MCF 10A (cell line): ENCODE results near the gene LDAF1. TPM values are rescaled to one million over a fixed set of nuclear protein-coding genes. Genes with fewer than 3 reads are reported as not detected.
A peak's percentile ranks its signal among the peaks of the same experiment; 100 is the strongest.

Source experiments
- BruUV-seq: library from RNA; stranded (reverse); fragments of 400-500 nt; replicated peaks from 2 replicates; lab custom pipeline; 2021; lab: Mats Ljungman, UMichigan
- CTCF ChIA-PET: fragments of 300-600 bp; sonication (Branson Sonifier 250); formaldehyde crosslinking; extraction: SDS; loops from one replicate; lab custom pipeline; 2021; ENCODE audit warnings: antibody characterized with exemption, inconsistent platforms; lab: Yijun Ruan, JAX
- POLR2A ChIA-PET: fragments of 300-600, 350-650 bp; sonication (Branson Sonifier 250); formaldehyde crosslinking; extraction: SDS; loops from one replicate; lab custom pipeline; 2020; ENCODE audit warnings: antibody characterized with exemption, inconsistent platforms; lab: Yijun Ruan, JAX
- DNase-seq: peaks from one replicate; pipeline ENCODE4 v3.0.0-alpha.2; 2018; ENCODE audit not compliant: unreplicated experiment
- H3K27ac Mint-ChIP-seq: one replicate; pipeline ENCODE4 v1.8.0; 2022; ENCODE audit warnings: mild to moderate bottlenecking, low read depth, mixed read lengths; ENCODE audit not compliant: unreplicated experiment
- H3K27me3 Mint-ChIP-seq: one replicate; pipeline ENCODE4 v1.8.0; 2022; ENCODE audit warnings: mixed read lengths; ENCODE audit not compliant: insufficient read depth, unreplicated experiment
- H3K36me3 Mint-ChIP-seq: one replicate; pipeline ENCODE4 v1.8.0; 2022; ENCODE audit warnings: mild to moderate bottlenecking, moderate library complexity, mixed read lengths; ENCODE audit not compliant: insufficient read depth, unreplicated experiment
- H3K4me1 Mint-ChIP-seq: one replicate; pipeline ENCODE4 v1.8.0; 2022; ENCODE audit warnings: mixed read lengths; ENCODE audit not compliant: insufficient read depth, unreplicated experiment
- H3K4me3 Mint-ChIP-seq: one replicate; pipeline ENCODE4 v1.8.0; 2022; ENCODE audit warnings: mild to moderate bottlenecking, moderate library complexity, mixed read lengths; ENCODE audit not compliant: unreplicated experiment
- H3K9me3 Mint-ChIP-seq: one replicate; pipeline ENCODE4 v1.8.0; 2022; ENCODE audit warnings: mixed read lengths; ENCODE audit not compliant: unreplicated experiment
- intact Hi-C: fragments of 100-400 bp; cut with micrococcal nuclease; formaldehyde crosslinking; loops from 2 replicates; pipeline ENCODE4 v1.14.1; 2022
- total RNA-seq: library from RNA; stranded (reverse); gene quantifications from 2 replicates; pipeline ENCODE4 v1.2.3, GENCODE V29; 2022
- TF ChIP-seq, protein P1 (sequence below): fragments of 200-600 bp; IDR thresholded peaks from one replicate; pipeline ENCODE4 v1.8.0; 2022; ENCODE audit warnings: antibody characterized with exemption, mild to moderate bottlenecking; ENCODE audit not compliant: unreplicated experiment

The LDAF1 gene
- total RNA-seq, 1 experiment from 2014 or later, result 30.1 TPM

DNA sequence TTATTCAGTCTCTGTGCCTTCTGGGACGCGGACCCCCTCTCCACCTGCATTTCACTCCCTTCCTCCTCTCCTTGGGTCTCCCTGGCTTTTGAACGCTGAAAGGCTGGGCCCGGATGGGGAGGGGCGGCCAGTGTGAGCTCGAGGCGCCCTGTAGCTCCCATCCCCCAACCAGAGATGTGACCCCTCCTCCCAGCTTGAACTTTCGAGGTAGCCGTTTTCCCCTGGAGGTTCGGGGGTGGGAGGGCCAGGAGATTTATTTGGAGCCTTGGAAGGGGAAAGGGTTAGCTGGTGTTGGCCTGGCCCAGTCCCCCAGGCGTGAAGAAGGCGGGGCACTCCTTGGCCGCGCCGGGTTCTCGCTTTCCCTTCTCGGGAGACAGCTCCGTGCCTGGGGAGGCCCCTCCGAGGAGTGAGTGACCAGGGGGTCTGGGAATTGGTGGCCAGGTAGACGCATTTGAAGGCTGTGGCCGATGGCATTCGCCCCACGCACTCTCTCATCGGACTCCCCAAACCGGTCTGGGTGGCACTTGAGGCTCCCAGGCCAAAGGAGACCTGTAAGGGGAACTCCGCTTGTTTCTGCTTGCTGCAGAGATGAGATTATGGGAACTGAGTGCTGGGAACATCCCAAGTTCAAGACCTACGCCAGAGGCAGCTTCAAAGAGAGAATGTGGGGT lies 942 bp downstream of the LDAF1 start:
- ChIA-PET CTCF (interaction anchor here (0.6 to 7.3 kb wide), 11 partner anchors 18 to 421 kb away, joined by 3 to 96 read pairs (median 3); partner anchors contain the start of genes ERI2 and REXO5), POLR2A (interaction anchor here (0.5 to 5.8 kb wide), 12 partner anchors 8 to 640 kb away, joined by 3 to 115 read pairs (median 6); partner anchors contain the start of genes DNAH3 and LYRM1)
- TSS peak; percentile 36 for BruUV-seq
- Mint-ChIP-seq H3K27ac (peak overlapping the region; percentile 95), H3K4me1 (peaks cover 15% of the 10 kb centered on the region), H3K4me3 (peak overlapping the region; percentile 97), H3K27me3 (no peaks in the 10 kb centered on the region), H3K36me3 (peaks cover 32% of the 10 kb centered on the region), H3K9me3 (no peaks in the 10 kb centered on the region)
- peak; percentile 27 for DNase-seq
- intact Hi-C loops, result loop anchor here (2.0 to 5.0 kb wide), 4 partner anchors 309 to 1163 kb away; partner anchors contain the start of genes ERI2 and REXO5
- TF ChIP-seq, protein P1, sequence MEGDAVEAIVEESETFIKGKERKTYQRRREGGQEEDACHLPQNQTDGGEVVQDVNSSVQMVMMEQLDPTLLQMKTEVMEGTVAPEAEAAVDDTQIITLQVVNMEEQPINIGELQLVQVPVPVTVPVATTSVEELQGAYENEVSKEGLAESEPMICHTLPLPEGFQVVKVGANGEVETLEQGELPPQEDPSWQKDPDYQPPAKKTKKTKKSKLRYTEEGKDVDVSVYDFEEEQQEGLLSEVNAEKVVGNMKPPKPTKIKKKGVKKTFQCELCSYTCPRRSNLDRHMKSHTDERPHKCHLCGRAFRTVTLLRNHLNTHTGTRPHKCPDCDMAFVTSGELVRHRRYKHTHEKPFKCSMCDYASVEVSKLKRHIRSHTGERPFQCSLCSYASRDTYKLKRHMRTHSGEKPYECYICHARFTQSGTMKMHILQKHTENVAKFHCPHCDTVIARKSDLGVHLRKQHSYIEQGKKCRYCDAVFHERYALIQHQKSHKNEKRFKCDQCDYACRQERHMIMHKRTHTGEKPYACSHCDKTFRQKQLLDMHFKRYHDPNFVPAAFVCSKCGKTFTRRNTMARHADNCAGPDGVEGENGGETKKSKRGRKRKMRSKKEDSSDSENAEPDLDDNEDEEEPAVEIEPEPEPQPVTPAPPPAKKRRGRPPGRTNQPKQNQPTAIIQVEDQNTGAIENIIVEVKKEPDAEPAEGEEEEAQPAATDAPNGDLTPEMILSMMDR, result no peak

DNA sequence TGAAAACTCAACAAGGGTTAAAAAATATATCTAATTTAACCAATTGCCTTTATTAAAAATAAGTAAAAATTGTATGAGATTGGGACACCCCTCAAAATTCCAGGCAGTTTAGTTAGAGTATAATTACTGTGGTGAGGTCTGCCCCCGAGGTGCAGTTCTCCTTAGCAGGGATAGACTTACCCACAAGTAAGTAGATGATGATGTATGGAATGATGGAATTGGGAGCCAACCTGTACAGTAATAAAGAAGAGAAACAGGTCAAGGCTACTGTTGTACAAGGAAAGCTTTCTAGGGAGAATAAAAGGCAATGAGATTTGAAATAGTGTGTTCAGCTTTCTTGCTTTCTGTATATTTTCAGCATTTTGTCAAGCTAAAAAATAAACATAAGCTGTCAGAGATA lies 1.8 kb downstream of the LDAF1 start:
- Mint-ChIP-seq H3K36me3 (peaks cover 41% of the 10 kb centered on the region), H3K9me3 (no peaks in the 10 kb centered on the region), H3K4me3 (peak overlapping the region; percentile 97), H3K27me3 (no peaks in the 10 kb centered on the region), H3K27ac (no peak overlapping the region), H3K4me1 (peaks cover 15% of the 10 kb centered on the region)
- no peak for DNase-seq
- intact Hi-C loops, result no loop called here
- CTCF ChIA-PET, result interaction anchor here (6.5 to 7.3 kb wide), 3 partner anchors 28 to 310 kb away, joined by 62 to 96 read pairs (median 67); no protein-coding TSS in a partner anchor
- POLR2A ChIA-PET, result interaction anchor here (0.6 to 5.8 kb wide), 5 partner anchors 10 to 310 kb away, joined by 3 to 115 read pairs (median 13); partner anchors contain the start of gene DNAH3
- TF ChIP-seq, protein P1, result no peak
- no TSS peak for BruUV-seq

DNA sequence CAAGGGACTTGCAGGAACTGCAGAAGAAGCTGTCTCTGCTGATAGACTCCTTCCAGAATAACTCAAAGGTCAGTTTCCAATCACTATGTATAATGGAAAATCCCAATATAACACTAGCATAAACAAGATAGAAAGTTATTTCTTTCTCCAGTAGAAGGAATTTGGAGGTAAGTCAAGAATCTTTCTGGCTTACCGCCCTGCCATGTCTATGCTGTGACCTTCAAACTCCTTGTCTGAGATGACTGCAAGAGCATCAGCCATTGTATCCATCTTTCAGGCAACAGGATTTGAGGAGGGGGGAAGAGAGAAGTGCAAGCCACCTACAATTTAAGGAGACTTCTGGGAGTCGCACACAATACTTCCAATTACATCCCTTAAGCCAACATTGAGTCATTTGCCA lies 2.7 kb downstream of the LDAF1 start:
- intact Hi-C loops, result no loop called here
- Mint-ChIP-seq H3K9me3 (no peaks in the 10 kb centered on the region), H3K4me1 (peaks cover 15% of the 10 kb centered on the region), H3K27ac (no peak overlapping the region), H3K4me3 (no peak overlapping the region), H3K27me3 (no peaks in the 10 kb centered on the region), H3K36me3 (peaks cover 46% of the 10 kb centered on the region)
- ChIA-PET POLR2A (interaction anchor here (5.1 kb wide), 1 partner anchor 311 kb away, joined by 34 read pairs; no protein-coding TSS in a partner anchor), CTCF (interaction anchor here (0.5 to 7.3 kb wide), 6 partner anchors 23 to 1059 kb away, joined by 3 to 96 read pairs (median 32); no protein-coding TSS in a partner anchor)
- no TSS peak for BruUV-seq
- TF ChIP-seq, protein P1, result no peak
- DNase-seq, result no peak

DNA sequence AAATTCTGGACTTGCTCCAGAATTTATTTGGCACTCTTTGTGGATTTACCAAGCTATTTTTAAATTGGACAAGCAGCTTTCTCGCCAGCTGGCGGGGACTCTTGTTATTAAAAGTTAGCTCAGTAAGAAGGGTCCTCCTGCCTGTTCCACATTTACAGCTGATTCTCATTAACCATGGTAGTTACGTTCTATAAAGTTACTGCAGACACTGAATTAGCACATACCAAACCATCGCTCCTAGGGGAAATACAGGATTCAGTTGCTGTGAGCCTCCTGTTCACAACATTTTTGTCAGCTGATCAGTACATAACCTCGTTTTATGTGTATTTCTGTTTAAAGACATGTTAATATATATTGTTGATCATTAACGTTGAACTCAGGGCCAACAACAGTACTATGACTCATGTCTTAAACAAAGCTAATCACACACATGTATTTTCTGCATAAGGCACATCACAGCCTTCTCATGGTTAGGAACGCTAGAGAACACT lies 4.2 kb downstream of the LDAF1 start:
- POLR2A ChIA-PET, result interaction anchor here (1.2 kb wide), 1 partner anchor 311 kb away, joined by 4 read pairs; no protein-coding TSS in a partner anchor
- no peak overlapping the region for H3K4me3 Mint-ChIP-seq
- H3K36me3 Mint-ChIP-seq, result peaks cover 57% of the 10 kb centered on the region
- TF ChIP-seq, protein P1, result no peak
- H3K27ac Mint-ChIP-seq, result no peak overlapping the region
- BruUV-seq, result no TSS peak
- H3K27me3 Mint-ChIP-seq, result no peaks in the 10 kb centered on the region
- H3K9me3 Mint-ChIP-seq, result no peaks in the 10 kb centered on the region
- CTCF ChIA-PET, result interaction anchor here (0.6 to 0.7 kb wide), 4 partner anchors 20 to 1029 kb away, joined by 3 to 4 read pairs (median 3); no protein-coding TSS in a partner anchor
- DNase-seq, result no peak
- intact Hi-C loops, result no loop called here
- H3K4me1 Mint-ChIP-seq, result peaks cover 21% of the 10 kb centered on the region
